ENCODE measurements around the gene IPP.
"Not testable (repeated sequence)": the region's sequence is repeated elsewhere in the genome, so short reads cannot be mapped to it uniquely, and the experiment has no call there.

Gene IPP

GRCh38 chr1:45765999-45766792 lies 15.7 kb upstream of the IPP start:
- Histone ChIP-seq H3K36me3 (ENCODE audit: control insufficient read depth, insufficient read depth, low read length) (no peaks in the 10 kb centered on the region), H3K4me1 (ENCODE audit: control insufficient read depth, insufficient read depth, low read length) (no peaks in the 10 kb centered on the region), H3K27me3 (ENCODE audit: control insufficient read depth, insufficient read depth, low read length) (no peaks in the 10 kb centered on the region), H3K27ac (ENCODE audit: low read depth, low read length) (no peak overlapping the region), H3K4me3 (ENCODE audit: low read length) (no peak overlapping the region), H3K9ac (ENCODE audit: low read length) (no peak overlapping the region)

- Histone ChIP-seq H3K4me1 (ENCODE audit: control insufficient read depth, insufficient read depth, low read length) (no peaks in the 10 kb centered on the region), H3K4me3 (ENCODE audit: low read length) (no peak overlapping the region), H3K36me3 (ENCODE audit: control insufficient read depth, insufficient read depth, low read length) (no peaks in the 10 kb centered on the region), H3K27ac (ENCODE audit: low read depth, low read length) (no peak overlapping the region), H3K27me3 (ENCODE audit: control insufficient read depth, insufficient read depth, low read length) (no peaks in the 10 kb centered on the region), H3K9ac (ENCODE audit: low read length) (no peak overlapping the region)
Observed at GRCh38 chr1:45762291-45762690, 11.8 kb upstream of the IPP start.

- H3K4me1 ChIP-seq (ENCODE audit: control insufficient read depth, insufficient read depth, low read length): no peaks in the 10 kb centered on the region
- no peaks in the 10 kb centered on the region for H3K36me3 ChIP-seq (ENCODE audit: control insufficient read depth, insufficient read depth, low read length)
- H3K4me3 ChIP-seq (ENCODE audit: low read length): no peak overlapping the region
- no peak overlapping the region for H3K27ac ChIP-seq (ENCODE audit: low read depth, low read length)
- H3K27me3 ChIP-seq (ENCODE audit: control insufficient read depth, insufficient read depth, low read length): no peaks in the 10 kb centered on the region
- H3K9ac ChIP-seq (ENCODE audit: low read length): no peak overlapping the region
Observed at GRCh38 chr1:45755697-45756096, 5.2 kb upstream of the IPP start.

GRCh38 chr1:45753248-45754037 lies 3.0 kb upstream of the IPP start:
- Histone ChIP-seq H3K9ac (ENCODE audit: low read length) (no peak overlapping the region), H3K27ac (ENCODE audit: low read depth, low read length) (no peak overlapping the region), H3K27me3 (ENCODE audit: control insufficient read depth, insufficient read depth, low read length) (no peaks in the 10 kb centered on the region), H3K4me1 (ENCODE audit: control insufficient read depth, insufficient read depth, low read length) (no peaks in the 10 kb centered on the region), H3K36me3 (ENCODE audit: control insufficient read depth, insufficient read depth, low read length) (no peaks in the 10 kb centered on the region), H3K4me3 (ENCODE audit: low read length) (no peak overlapping the region)

GRCh38 chr1:45752441-45753052 lies 2.1 kb upstream of the IPP start:
- H3K27me3 ChIP-seq (ENCODE audit: control insufficient read depth, insufficient read depth, low read length): no peaks in the 10 kb centered on the region
- H3K36me3 ChIP-seq (ENCODE audit: control insufficient read depth, insufficient read depth, low read length): no peaks in the 10 kb centered on the region
- no peak overlapping the region for H3K27ac ChIP-seq (ENCODE audit: low read depth, low read length)
- no peaks in the 10 kb centered on the region for H3K4me1 ChIP-seq (ENCODE audit: control insufficient read depth, insufficient read depth, low read length)
- no peak overlapping the region for H3K4me3 ChIP-seq (ENCODE audit: low read length)
- no peak overlapping the region for H3K9ac ChIP-seq (ENCODE audit: low read length)

GRCh38 chr1:45752014-45752413 lies 1.6 kb upstream of the IPP start:
- Histone ChIP-seq H3K4me3 (ENCODE audit: low read length) (no peak overlapping the region), H3K36me3 (ENCODE audit: control insufficient read depth, insufficient read depth, low read length) (no peaks in the 10 kb centered on the region), H3K9ac (ENCODE audit: low read length) (no peak overlapping the region), H3K27ac (ENCODE audit: low read depth, low read length) (no peak overlapping the region), H3K27me3 (ENCODE audit: control insufficient read depth, insufficient read depth, low read length) (no peaks in the 10 kb centered on the region), H3K4me1 (ENCODE audit: control insufficient read depth, insufficient read depth, low read length) (no peaks in the 10 kb centered on the region)

GRCh38 chr1:45751039-45751838 lies 786 bp upstream of the IPP start:
- H3K27ac ChIP-seq (ENCODE audit: low read depth, low read length): peak overlapping the region; percentile 97
- peak overlapping the region; percentile 63 for H3K9ac ChIP-seq (ENCODE audit: low read length)
- not testable (repeated sequence) for H3K36me3 ChIP-seq (ENCODE audit: control insufficient read depth, insufficient read depth, low read length); H3K4me1 ChIP-seq (ENCODE audit: control insufficient read depth, insufficient read depth, low read length); H3K27me3 ChIP-seq (ENCODE audit: control insufficient read depth, insufficient read depth, low read length)
- peak overlapping the region; percentile 95 for H3K4me3 ChIP-seq (ENCODE audit: low read length)

- Histone ChIP-seq H3K4me3 (ENCODE audit: low read length) (no peak overlapping the region), H3K36me3 (ENCODE audit: control insufficient read depth, insufficient read depth, low read length) (peaks cover 4% of the 10 kb centered on the region), H3K4me1 (ENCODE audit: control insufficient read depth, insufficient read depth, low read length) (no peaks in the 10 kb centered on the region), H3K27ac (ENCODE audit: low read depth, low read length) (no peak overlapping the region), H3K9ac (ENCODE audit: low read length) (no peak overlapping the region), H3K27me3 (ENCODE audit: control insufficient read depth, insufficient read depth, low read length) (no peaks in the 10 kb centered on the region)
Observed at GRCh38 chr1:45746922-45747321, 3.5 kb downstream of the IPP start.

GRCh38 chr1:45739641-45740156 lies 10.8 kb downstream of the IPP start:
- not testable (repeated sequence) for H3K4me1 ChIP-seq (ENCODE audit: control insufficient read depth, insufficient read depth, low read length); H3K27ac ChIP-seq (ENCODE audit: low read depth, low read length); H3K9ac ChIP-seq (ENCODE audit: low read length); H3K27me3 ChIP-seq (ENCODE audit: control insufficient read depth, insufficient read depth, low read length); H3K36me3 ChIP-seq (ENCODE audit: control insufficient read depth, insufficient read depth, low read length); H3K4me3 ChIP-seq (ENCODE audit: low read length)

- no peak overlapping the region for H3K4me3 ChIP-seq (ENCODE audit: low read length)
- no peak overlapping the region for H3K27ac ChIP-seq (ENCODE audit: low read depth, low read length)
- H3K4me1 ChIP-seq (ENCODE audit: control insufficient read depth, insufficient read depth, low read length): no peaks in the 10 kb centered on the region
- no peak overlapping the region for H3K9ac ChIP-seq (ENCODE audit: low read length)
- H3K27me3 ChIP-seq (ENCODE audit: control insufficient read depth, insufficient read depth, low read length): no peaks in the 10 kb centered on the region
- no peaks in the 10 kb centered on the region for H3K36me3 ChIP-seq (ENCODE audit: control insufficient read depth, insufficient read depth, low read length)
Observed at GRCh38 chr1:45739137-45739536, 11.3 kb downstream of the IPP start.

GRCh38 chr1:45730780-45731319 lies 19.6 kb downstream of the IPP start:
- Histone ChIP-seq H3K4me1 (ENCODE audit: control insufficient read depth, insufficient read depth, low read length) (no peaks in the 10 kb centered on the region), H3K36me3 (ENCODE audit: control insufficient read depth, insufficient read depth, low read length) (no peaks in the 10 kb centered on the region), H3K27ac (ENCODE audit: low read depth, low read length) (no peak overlapping the region), H3K9ac (ENCODE audit: low read length) (no peak overlapping the region), H3K4me3 (ENCODE audit: low read length) (no peak overlapping the region), H3K27me3 (ENCODE audit: control insufficient read depth, insufficient read depth, low read length) (no peaks in the 10 kb centered on the region)
